SU-DHL-6 (cell line): ENCODE results near the gene KCNQ4.

Experiments
- H2AFZ ChIP-seq: fragments of 200-600 bp; sonication (generic); 2 replicates; pipeline ENCODE4 v1.6.1; 2014; ENCODE audit warnings: low read depth, mild to moderate bottlenecking, moderate library complexity, mixed read lengths, antibody characterized with exemption, low read length; ENCODE audit not compliant: severe bottlenecking
- H3F3A ChIP-seq: fragments of 200-600 bp; shearing (Covaris generic); 2 replicates; pipeline ENCODE4 v1.6.0; 2016; ENCODE audit warnings: antibody characterized with exemption, mild to moderate bottlenecking; ENCODE audit not compliant: insufficient read depth
- H3K27ac ChIP-seq: fragments of 200-600 bp; sonication (generic); 2 replicates; pipeline ENCODE4 v1.5.1; 2016; ENCODE audit warnings: low read depth, mild to moderate bottlenecking, low read length, moderate library complexity, mixed read lengths
- H3K27me3 ChIP-seq: fragments of 200-600 bp; sonication (generic), shearing (Covaris generic); 2 replicates; pipeline ENCODE4 v1.6.0; 2014; ENCODE audit warnings: mild to moderate bottlenecking, low read length
- H3K36me3 ChIP-seq: fragments of 200-600 bp; sonication (generic); 2 replicates; pipeline ENCODE4 v1.6.1; 2014; ENCODE audit warnings: mild to moderate bottlenecking, low read length, mixed read lengths
- H3K4me2 ChIP-seq: fragments of 300-600, 200-600 bp; shearing (Covaris generic), sonication (generic); 2 replicates; pipeline ENCODE4 v1.6.0; 2014; ENCODE audit warnings: low read length, low read depth, mild to moderate bottlenecking; ENCODE audit not compliant: poor library complexity, severe bottlenecking
- H3K4me3 ChIP-seq: fragments of 200-600 bp; sonication (generic); 2 replicates; pipeline ENCODE4 v1.5.1; 2014; ENCODE audit warnings: antibody characterized with exemption, low read length, mild to moderate bottlenecking, mixed read lengths; ENCODE audit not compliant: insufficient read depth, poor library complexity, severe bottlenecking
- H3K79me2 ChIP-seq: fragments of 200-600 bp; sonication (generic); 2 replicates; pipeline ENCODE4 v1.6.1; 2014; ENCODE audit warnings: mild to moderate bottlenecking, low read length, moderate library complexity; ENCODE audit not compliant: insufficient read depth
- H3K9ac ChIP-seq: fragments of 200-600 bp; sonication (generic); 2 replicates; pipeline ENCODE4 v1.7.0; 2014; ENCODE audit warnings: mild to moderate bottlenecking, low read length
- H3K9me2 ChIP-seq: fragments of 200-600 bp; sonication (generic); replicated peaks from 2 replicates; pipeline ENCODE4 v1.6.1; 2014; ENCODE audit warnings: low read length; ENCODE audit not compliant: insufficient read depth
- H3K9me3 ChIP-seq: fragments of 200-600 bp; sonication (generic); 2 replicates; pipeline ENCODE4 v1.6.1; 2014; ENCODE audit warnings: low read length, mixed read lengths; ENCODE audit not compliant: insufficient read depth
- H4K20me1 ChIP-seq: fragments of 200-600 bp; sonication (generic); 2 replicates; pipeline ENCODE4 v1.6.1; 2014; ENCODE audit warnings: low read depth, mild to moderate bottlenecking, antibody characterized with exemption, low read length, moderate library complexity, mixed read lengths
- CTCF ChIP-seq: fragments of 200-600 bp; sonication (generic); IDR thresholded peaks from one replicate; pipeline ENCODE4 v1.5.1; 2017; ENCODE audit warnings: antibody characterized with exemption, mild to moderate bottlenecking, low read length, moderate library complexity; ENCODE audit not compliant: insufficient read depth, poor library complexity, severe bottlenecking
- EZH2phosphoT487 ChIP-seq: fragments of 200-600 bp; sonication (generic), shearing (Covaris generic); conservative IDR thresholded peaks from 2 replicates; pipeline ENCODE4 v1.6.1; 2018; ENCODE audit warnings: mild to moderate bottlenecking, antibody characterized with exemption, low read length, moderate library complexity, mixed read lengths

KCNQ4 gene

GRCh38 chr1:40748841-40749718 lies 34.5 kb upstream of the KCNQ4 start:
- H3F3A ChIP-seq: no peaks in the 10 kb centered on the region
- H3K4me3 ChIP-seq: no peak overlapping the region
- no peaks in the 10 kb centered on the region for H3K27me3 ChIP-seq
- H3K4me2 ChIP-seq: no peak overlapping the region
- no peak for TF ChIP-seq EZH2phosphoT487
- TF ChIP-seq CTCF: no peak
- no peak overlapping the region for H3K9ac ChIP-seq
- no peaks in the 10 kb centered on the region for H4K20me1 ChIP-seq
- no peak overlapping the region for H3K27ac ChIP-seq
- H2AFZ ChIP-seq: no peak overlapping the region
- peaks cover 22% of the 10 kb centered on the region; the same call in 1 of the 2 replicates for H3K36me3 ChIP-seq
- H3K9me2 ChIP-seq: no peaks in the 10 kb centered on the region
- peaks cover 18% of the 10 kb centered on the region; the same call in 1 of the 2 replicates for H3K79me2 ChIP-seq
- no peaks in the 10 kb centered on the region for H3K9me3 ChIP-seq

GRCh38 chr1:40749817-40750216 lies 33.8 kb upstream of the KCNQ4 start:
- Histone ChIP-seq H3F3A (no peaks in the 10 kb centered on the region), H3K4me3 (no peak overlapping the region), H2AFZ (no peak overlapping the region), H3K9ac (no peak overlapping the region), H3K4me2 (no peak overlapping the region), H3K27ac (no peak overlapping the region), H3K79me2 (peaks cover 12% of the 10 kb centered on the region; the same call in 1 of the 2 replicates), H3K9me2 (no peaks in the 10 kb centered on the region), H4K20me1 (no peaks in the 10 kb centered on the region), H3K9me3 (no peaks in the 10 kb centered on the region), H3K27me3 (no peaks in the 10 kb centered on the region), H3K36me3 (peaks cover 27% of the 10 kb centered on the region; the same call in 1 of the 2 replicates)
- TF ChIP-seq EZH2phosphoT487: no peak
- no peak for TF ChIP-seq CTCF

GRCh38 chr1:40750451-40750908 lies 33.1 kb upstream of the KCNQ4 start:
- Histone ChIP-seq H3K4me2 (no peak overlapping the region), H3K79me2 (peaks cover 9% of the 10 kb centered on the region; the same call in 1 of the 2 replicates), H3K27ac (no peak overlapping the region), H3K9ac (no peak overlapping the region), H3K9me2 (no peaks in the 10 kb centered on the region), H3K36me3 (peaks cover 28% of the 10 kb centered on the region; the same call in 1 of the 2 replicates), H3K4me3 (no peak overlapping the region), H2AFZ (no peak overlapping the region), H4K20me1 (no peaks in the 10 kb centered on the region), H3F3A (no peaks in the 10 kb centered on the region), H3K27me3 (no peaks in the 10 kb centered on the region), H3K9me3 (no peaks in the 10 kb centered on the region)
- TF ChIP-seq EZH2phosphoT487 (no peak), CTCF (no peak)
